ENCODE results near the gene CAPZA1.
A peak's percentile ranks its signal among the peaks of the same experiment; 100 is the strongest.

Gene CAPZA1

GRCh38 chr1:112712191-112712590 lies 92.6 kb downstream of the CAPZA1 start:
- FAIRE-seq (no peak), DNase-seq (ENCODE audit: insufficient read length, low spot score) (no peak)

- FAIRE-seq = no peak
- DNase-seq (ENCODE audit: insufficient read length, low spot score) = no peak
These were observed 93.1 kb downstream of the CAPZA1 start for GRCh38 chr1:112712701-112713128.

GRCh38 chr1:112713466-112714312 lies 94.1 kb downstream of the CAPZA1 start:
- DNase-seq (ENCODE audit: insufficient read length, low spot score) (no peak), FAIRE-seq (no peak)

GRCh38 chr1:112714313-112715263 lies 95.0 kb downstream of the CAPZA1 start:
- no peak for DNase-seq (ENCODE audit: insufficient read length, low spot score)
- no peak for FAIRE-seq

GRCh38 chr1:112715264-112716053 lies 95.8 kb downstream of the CAPZA1 start, which contains the start of gene PPM1J:
Gene PPM1J (minus strand): TSS chr1:112715332. CDS start chr1:112715301, 31 bp downstream.
- no peak for FAIRE-seq

GRCh38 chr1:112716133-112716720 lies 96.6 kb downstream of the CAPZA1 start:
- DNase-seq (ENCODE audit: insufficient read length, low spot score) = peak; percentile 76
- no peak for FAIRE-seq

More at GRCh38 chr1:112715264-112716053, 95.8 kb downstream of the CAPZA1 start, which contains the start of gene PPM1J:
- DNase-seq (ENCODE audit: insufficient read length, low spot score) = peak; percentile 69

GRCh38 chr1:112717263-112717873 lies 97.7 kb downstream of the CAPZA1 start:
- no peak for DNase-seq (ENCODE audit: insufficient read length, low spot score)
- no peak for FAIRE-seq

GRCh38 chr1:112718691-112719418 lies 99.2 kb downstream of the CAPZA1 start:
- FAIRE-seq = no peak
- DNase-seq (ENCODE audit: insufficient read length, low spot score) = peak; percentile 60

GRCh38 chr1:112719706-112720105 lies 100.1 kb downstream of the CAPZA1 start:
- DNase-seq (ENCODE audit: insufficient read length, low spot score) (no peak), FAIRE-seq (no peak)

- FAIRE-seq (no peak), DNase-seq (ENCODE audit: insufficient read length, low spot score) (no peak)
These were observed 101.2 kb downstream of the CAPZA1 start for GRCh38 chr1:112720800-112721199.

All from HTR-8/SVneo (cell line).